T-helper 22 cell (primary cell): ENCODE results near the gene BMP8A.
"Not testable (repeated sequence)": the region's sequence is repeated elsewhere in the genome, so short reads cannot be mapped to it uniquely, and the experiment has no call there.

ENCODE experiments used
- DNase-seq: peaks from one replicate; pipeline ENCODE4 v3.0.0-alpha.2; 2020; ENCODE audit warnings: low read depth

BMP8A gene

GRCh38 chr1:39507230-39507928, 15.9 kb downstream of the BMP8A start:
- no peak for DNase-seq

GRCh38 chr1:39508266-39508665, 16.8 kb downstream of the BMP8A start:
- no peak for DNase-seq

DNA sequence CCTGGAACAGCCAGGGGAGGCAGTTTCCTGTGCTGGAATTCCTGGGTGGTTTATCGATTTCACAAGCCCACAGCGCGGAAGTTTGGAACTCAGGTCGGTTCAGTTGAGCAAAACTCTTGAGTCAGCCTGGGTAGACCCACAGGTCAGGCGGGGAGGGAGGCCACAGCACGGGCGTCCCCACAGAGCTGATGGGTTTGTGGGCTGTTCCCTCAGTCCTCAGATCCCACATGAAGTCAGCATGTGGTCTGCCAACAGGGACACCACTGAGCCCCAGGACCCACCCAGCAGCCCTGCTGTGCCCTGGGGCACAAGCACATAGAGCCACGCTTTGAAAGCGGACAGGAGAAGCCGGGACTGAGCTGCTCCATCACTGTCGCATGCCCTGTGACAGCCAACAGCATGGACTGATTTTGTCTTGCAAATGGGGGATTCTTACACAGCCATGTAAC, 17.4 kb downstream of the BMP8A start:
- no peak for DNase-seq

GRCh38 chr1:39509360-39510009, 18.0 kb downstream of the BMP8A start:
- DNase-seq, result no peak

GRCh38 chr1:39510570-39511186, 19.2 kb downstream of the BMP8A start:
- DNase-seq, result not testable (repeated sequence)

GRCh38 chr1:39511477-39511876, 20.0 kb downstream of the BMP8A start:
- DNase-seq, result not testable (repeated sequence)

- DNase-seq, result not testable (repeated sequence)
These were observed 20.9 kb downstream of the BMP8A start for GRCh38 chr1:39512234-39512847.

- DNase-seq, result not testable (repeated sequence)
These were observed 23.3 kb downstream of the BMP8A start for GRCh38 chr1:39514710-39515124.

DNA sequence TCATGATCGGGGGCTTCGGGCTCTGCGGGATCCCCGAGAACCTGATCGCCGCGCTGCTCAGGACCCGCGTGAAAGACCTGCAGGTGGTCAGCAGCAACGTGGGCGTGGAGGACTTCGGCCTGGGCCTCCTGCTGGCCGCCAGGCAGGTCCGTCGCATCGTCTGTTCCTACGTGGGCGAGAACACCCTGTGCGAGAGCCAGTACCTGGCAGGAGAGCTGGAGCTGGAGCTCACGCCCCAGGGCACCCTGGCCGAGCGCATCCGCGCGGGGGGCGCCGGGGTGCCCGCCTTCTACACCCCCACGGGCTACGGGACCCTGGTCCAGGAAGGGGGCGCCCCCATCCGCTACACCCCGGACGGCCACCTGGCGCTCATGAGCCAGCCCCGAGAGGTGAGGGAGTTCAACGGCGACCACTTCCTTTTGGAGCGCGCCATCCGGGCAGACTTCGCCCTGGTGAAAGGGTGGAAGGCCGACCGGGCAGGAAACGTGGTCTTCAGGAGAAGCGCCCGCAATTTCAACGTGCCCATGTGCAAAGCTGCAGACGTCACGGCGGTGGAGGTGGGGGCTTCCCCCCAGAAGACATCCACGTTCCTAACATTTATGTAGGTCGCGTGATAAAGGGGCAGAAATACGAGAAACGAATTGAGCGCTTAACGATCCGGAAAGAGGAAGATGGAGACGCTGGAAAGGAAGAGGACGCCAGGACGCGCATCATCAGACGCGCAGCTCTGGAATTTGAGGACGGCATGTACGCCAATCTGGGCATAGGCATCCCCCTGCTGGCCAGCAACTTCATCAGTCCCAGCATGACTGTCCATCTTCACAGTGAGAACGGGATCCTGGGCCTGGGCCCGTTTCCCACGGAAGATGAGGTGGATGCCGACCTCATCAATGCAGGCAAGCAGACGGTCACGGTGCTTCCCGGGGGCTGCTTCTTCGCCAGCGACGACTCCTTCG, 24.0 kb downstream of the BMP8A start:
- DNase-seq, result not testable (repeated sequence)

- DNase-seq, result not testable (repeated sequence)
These were observed 25.4 kb downstream of the BMP8A start for GRCh38 chr1:39516841-39517240.

DNA sequence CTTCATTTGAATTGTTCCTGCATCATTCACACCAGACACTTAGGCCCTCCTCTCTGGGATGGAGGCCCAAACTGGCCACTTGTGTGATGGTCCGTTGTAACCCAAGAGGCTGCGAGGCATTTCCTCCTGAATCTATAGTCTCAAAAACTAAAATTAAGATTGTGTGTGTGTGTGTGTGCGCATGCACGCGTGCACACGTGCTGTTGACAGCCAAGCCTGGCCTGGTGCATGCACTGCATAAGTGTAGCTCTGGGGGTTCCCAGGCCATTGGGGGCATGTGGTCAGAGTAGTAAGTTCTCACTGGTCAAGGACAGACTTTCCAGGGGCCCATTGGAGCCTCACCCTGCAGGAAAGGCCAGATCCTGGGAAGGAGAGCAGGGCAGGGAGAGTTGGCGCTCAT, 26.5 kb downstream of the BMP8A start:
- not testable (repeated sequence) for DNase-seq

DNA sequence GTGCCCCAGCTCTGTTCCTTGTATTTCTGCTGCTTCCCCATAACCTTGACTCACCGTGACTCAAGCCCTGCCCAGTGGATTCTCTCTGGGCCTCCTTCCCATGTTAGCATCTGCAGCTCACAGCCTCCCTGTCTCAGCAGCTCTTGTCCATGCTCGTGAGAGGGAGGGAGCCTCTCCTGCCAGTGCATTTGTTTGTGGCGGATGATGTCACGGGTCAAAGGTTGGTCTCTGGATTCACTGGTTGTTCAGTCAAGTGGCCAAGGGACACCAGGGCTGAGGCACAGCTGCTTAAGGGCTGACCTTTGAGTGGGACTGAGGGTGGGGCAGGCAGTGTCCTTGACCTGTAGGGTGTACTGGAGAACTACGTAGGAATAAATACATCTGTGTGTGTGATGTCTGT, 27.9 kb downstream of the BMP8A start:
- not testable (repeated sequence) for DNase-seq

DNA sequence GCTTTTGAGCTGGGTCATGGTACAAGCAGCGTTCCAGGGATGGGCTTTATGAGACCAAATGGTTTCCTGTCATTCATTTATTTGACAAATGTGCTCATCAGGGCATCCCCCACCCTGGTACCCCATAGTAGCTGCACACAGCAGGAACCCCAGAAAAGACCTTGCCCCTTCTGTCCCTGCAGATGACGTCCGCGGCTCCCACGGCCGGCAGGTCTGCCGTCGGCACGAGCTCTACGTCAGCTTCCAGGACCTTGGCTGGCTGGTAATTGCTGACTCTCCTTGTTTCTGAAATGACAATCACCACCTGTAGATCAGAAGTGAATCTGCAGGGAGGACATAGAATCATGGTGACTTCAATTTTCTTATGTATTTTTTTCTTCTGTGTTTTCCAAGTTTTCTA, 30.8 kb downstream of the BMP8A start:
- DNase-seq, result not testable (repeated sequence)

GRCh38 chr1:39522661-39523567, 31.5 kb downstream of the BMP8A start:
- DNase-seq, result no peak

GRCh38 chr1:39524171-39524570, 32.7 kb downstream of the BMP8A start:
- DNase-seq, result no peak

DNA sequence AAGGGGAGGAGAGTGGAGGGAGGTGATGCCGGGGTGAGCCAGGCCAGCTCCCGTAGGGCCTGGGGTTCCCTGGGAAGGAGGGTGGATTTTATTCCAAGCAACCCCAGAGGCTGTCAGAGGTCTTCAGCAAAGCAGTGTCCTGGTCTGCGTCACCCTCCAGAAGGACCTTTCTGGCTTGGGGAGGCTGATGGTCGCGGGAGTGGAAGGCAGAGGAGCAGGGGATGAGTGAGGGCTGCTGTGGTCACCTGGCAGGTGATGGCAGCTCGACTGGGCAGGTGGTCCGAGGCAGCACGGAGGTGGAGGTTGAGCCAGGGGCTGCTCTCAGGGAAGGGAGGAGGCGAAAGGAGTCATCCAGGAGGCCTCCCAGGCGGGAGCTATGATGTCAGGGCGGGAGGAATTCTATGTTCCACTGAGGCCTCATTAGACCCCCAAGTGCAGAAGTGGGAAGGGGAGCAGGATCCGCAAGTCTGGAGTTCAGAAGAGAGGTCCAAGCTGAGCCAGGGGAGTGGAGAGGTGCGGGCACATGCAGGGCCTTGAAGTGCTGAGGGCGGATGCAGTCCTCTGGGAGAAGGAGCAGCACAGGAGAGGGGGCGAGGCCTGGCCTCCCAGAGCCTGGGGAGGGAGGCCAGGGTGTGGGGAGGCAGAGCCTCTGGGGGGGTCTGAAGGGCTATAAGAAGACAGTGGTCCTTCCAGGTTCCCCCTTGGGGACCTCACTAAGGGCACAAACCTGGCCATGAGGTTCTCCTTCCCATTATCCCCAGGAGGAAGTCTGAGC, 33.3 kb downstream of the BMP8A start:
- DNase-seq, result no peak

- DNase-seq, result no peak
These were observed 34.1 kb downstream of the BMP8A start for GRCh38 chr1:39525366-39526165.

GRCh38 chr1:39526466-39527189, 35.2 kb downstream of the BMP8A start:
- DNase-seq, result no peak
